Vagina (tissue), 2 donors: ENCODE data around the gene ERG.

Experiments used
- CTCF ChIP-seq, 3 experiments: fragments of 450-650 bp in 2 of 3; fragments of 200-600 bp in 1 of 3; sonication (generic) in 1 of 3; IDR thresholded peaks; one replicate each; pipeline ENCODE4 v1.5.1; 2017 to 2019; ENCODE audit warnings: antibody characterized with exemption in 3 of 3, mild to moderate bottlenecking in 2 of 3, moderate library complexity in 2 of 3
- POLR2AphosphoS5 ChIP-seq, 2 donors: sonication (generic); formaldehyde crosslinking; IDR thresholded peaks; one replicate each; pipeline ENCODE4 v1.9.0; 2017; ENCODE audit warnings: antibody characterized with exemption in 2 of 2, mild to moderate bottlenecking in 2 of 2, low read depth in 1 of 2; ENCODE audit not compliant: insufficient read depth in 1 of 2

- TF ChIP-seq CTCF (IDR thresholded peaks at IDR 0.05) (no peak), POLR2AphosphoS5 (IDR thresholded peaks at IDR 0.05; ENCODE audit: insufficient read depth in 1 of 2, low read depth in 1 of 2) (no peak)
These were observed 9.5 kb downstream of the ERG start for GRCh38 chr21:38488640-38489270.
